ENCODE measurements around the gene DCTN4. TPM values are rescaled to one million over a fixed set of nuclear protein-coding genes. Genes with fewer than 3 reads are reported as not detected.
A peak's percentile ranks its signal among the peaks of the same experiment; 100 is the strongest.

The DCTN4 gene
- total and polyA plus RNA-seq, 9 of the 15 experiments (the other 6 are each of a cell fraction or from before 2014, with no cell fraction given), result 20.4 to 64.9 (median 49.9) TPM

- TF ChIP-seq, protein P1, sequence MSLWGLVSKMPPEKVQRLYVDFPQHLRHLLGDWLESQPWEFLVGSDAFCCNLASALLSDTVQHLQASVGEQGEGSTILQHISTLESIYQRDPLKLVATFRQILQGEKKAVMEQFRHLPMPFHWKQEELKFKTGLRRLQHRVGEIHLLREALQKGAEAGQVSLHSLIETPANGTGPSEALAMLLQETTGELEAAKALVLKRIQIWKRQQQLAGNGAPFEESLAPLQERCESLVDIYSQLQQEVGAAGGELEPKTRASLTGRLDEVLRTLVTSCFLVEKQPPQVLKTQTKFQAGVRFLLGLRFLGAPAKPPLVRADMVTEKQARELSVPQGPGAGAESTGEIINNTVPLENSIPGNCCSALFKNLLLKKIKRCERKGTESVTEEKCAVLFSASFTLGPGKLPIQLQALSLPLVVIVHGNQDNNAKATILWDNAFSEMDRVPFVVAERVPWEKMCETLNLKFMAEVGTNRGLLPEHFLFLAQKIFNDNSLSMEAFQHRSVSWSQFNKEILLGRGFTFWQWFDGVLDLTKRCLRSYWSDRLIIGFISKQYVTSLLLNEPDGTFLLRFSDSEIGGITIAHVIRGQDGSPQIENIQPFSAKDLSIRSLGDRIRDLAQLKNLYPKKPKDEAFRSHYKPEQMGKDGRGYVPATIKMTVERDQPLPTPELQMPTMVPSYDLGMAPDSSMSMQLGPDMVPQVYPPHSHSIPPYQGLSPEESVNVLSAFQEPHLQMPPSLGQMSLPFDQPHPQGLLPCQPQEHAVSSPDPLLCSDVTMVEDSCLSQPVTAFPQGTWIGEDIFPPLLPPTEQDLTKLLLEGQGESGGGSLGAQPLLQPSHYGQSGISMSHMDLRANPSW (CRISPR knock-in tag; IDR thresholded peaks at IDR 0.05), result no peak
- no peak for TF ChIP-seq ZNF3 (CRISPR knock-in tag; IDR thresholded peaks at IDR 0.05)
- TF ChIP-seq FOXA3 (CRISPR knock-in tag; conservative IDR thresholded peaks at IDR 0.05 in 1 of 2, IDR thresholded peaks at IDR 0.05 in 1 of 2), result 0 out of 4 replicates have a peak, but pooled peaks of 1 of the 2 experiments have one; percentile 26
- TF ChIP-seq HLTF (IDR thresholded peaks at IDR 0.05), result peak; percentile 70; the same call in 1 of the 2 replicates
- no peak; the same call in 1 of the 2 replicates for TF ChIP-seq SNIP1 (IDR thresholded peaks at IDR 0.05; ENCODE audit: low read depth)
- TF ChIP-seq, protein P2, sequence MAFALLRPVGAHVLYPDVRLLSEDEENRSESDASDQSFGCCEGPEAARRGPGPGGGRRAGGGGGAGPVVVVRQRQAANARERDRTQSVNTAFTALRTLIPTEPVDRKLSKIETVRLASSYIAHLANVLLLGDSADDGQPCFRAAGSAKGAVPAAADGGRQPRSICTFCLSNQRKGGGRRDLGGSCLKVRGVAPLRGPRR (CRISPR knock-in tag; IDR thresholded peaks at IDR 0.05), result no peak
- TF ChIP-seq FOS (IDR thresholded peaks at IDR 0.05; ENCODE audit: extremely low read depth, insufficient read length), result no peak
- TF ChIP-seq SP1 (CRISPR knock-in tag; IDR thresholded peaks at IDR 0.05), result peak; percentile 84
- TF ChIP-seq FOXM1 (IDR thresholded peaks at IDR 0.05; ENCODE audit: low read depth), result no peak
- TF ChIP-seq FOXM1 (CRISPR knock-in tag; IDR thresholded peaks at IDR 0.05; ENCODE audit: low read depth), result peak; percentile 86; the same call in 1 of the 2 replicates
- peak in 1 of 2 experiments; percentile 86; a peak in 2 of 4 replicates for TF ChIP-seq ZNF639 (CRISPR knock-in tag; conservative IDR thresholded peaks at IDR 0.05 in 1 of 2, IDR thresholded peaks at IDR 0.05 in 1 of 2)
- TF ChIP-seq ZNF197 (CRISPR knock-in tag; IDR thresholded peaks at IDR 0.05; ENCODE audit: low read depth), result no peak
- TF ChIP-seq CHD1 (IDR thresholded peaks at IDR 0.05; ENCODE audit: low read length), result peak; percentile 99
- peak; percentile 94 for TF ChIP-seq GMEB1 (CRISPR knock-in tag; IDR thresholded peaks at IDR 0.05)
- TF ChIP-seq PHF20 (IDR thresholded peaks at IDR 0.05; ENCODE audit: partially characterized antibody), result peak; percentile 88
- no peak for TF ChIP-seq TAF15 (IDR thresholded peaks at IDR 0.05; ENCODE audit: low read depth, low read length)
- TF ChIP-seq HMGN3 (IDR thresholded peaks at IDR 0.05; ENCODE audit: borderline replicate concordance, extremely low read depth, insufficient read length, low read depth, low read length), result peak; percentile 44
- TF ChIP-seq PML (IDR thresholded peaks at IDR 0.05; ENCODE audit: low read length), result 0 out of 2 replicates have a peak, but pooled peaks have one; percentile 69
- no peak for TF ChIP-seq MECOM (CRISPR knock-in tag; IDR thresholded peaks at IDR 0.05)
- TF ChIP-seq, protein P3, sequence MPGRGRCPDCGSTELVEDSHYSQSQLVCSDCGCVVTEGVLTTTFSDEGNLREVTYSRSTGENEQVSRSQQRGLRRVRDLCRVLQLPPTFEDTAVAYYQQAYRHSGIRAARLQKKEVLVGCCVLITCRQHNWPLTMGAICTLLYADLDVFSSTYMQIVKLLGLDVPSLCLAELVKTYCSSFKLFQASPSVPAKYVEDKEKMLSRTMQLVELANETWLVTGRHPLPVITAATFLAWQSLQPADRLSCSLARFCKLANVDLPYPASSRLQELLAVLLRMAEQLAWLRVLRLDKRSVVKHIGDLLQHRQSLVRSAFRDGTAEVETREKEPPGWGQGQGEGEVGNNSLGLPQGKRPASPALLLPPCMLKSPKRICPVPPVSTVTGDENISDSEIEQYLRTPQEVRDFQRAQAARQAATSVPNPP (IDR thresholded peaks at IDR 0.05; ENCODE audit: borderline replicate concordance, insufficient read depth, insufficient read length), result no peak
Measured at GRCh38 chr5:150700594-150701377, 58.0 kb downstream of the DCTN4 start, which contains the start of gene RBM22 (continued).
